OCI-LY3 (cell line): ENCODE measurements around the gene CIAPIN1.

ENCODE experiments used
- H2AFZ ChIP-seq: fragments of 200-600, 300-600 bp; shearing (Covaris generic); 2 replicates; pipeline ENCODE4 v1.6.0; 2014; ENCODE audit warnings: antibody characterized with exemption, low read depth, low read length
- H3K27ac ChIP-seq: fragments of 200-600, 300-600 bp; sonication (generic); 2 replicates; pipeline ENCODE4 v1.5.1; 2014; ENCODE audit warnings: mild to moderate bottlenecking, low read length, moderate library complexity, mixed read lengths
- H3K27me3 ChIP-seq: fragments of 200-600, 300-600 bp; sonication (generic); 2 replicates; pipeline ENCODE4 v1.6.1; 2014; ENCODE audit warnings: low read depth, low read length, mixed read lengths
- H3K36me3 ChIP-seq: fragments of 200-600, 300-600 bp; sonication (generic); replicated peaks from 2 replicates; pipeline ENCODE3; 2014; ENCODE audit warnings: low read depth, low read length, mixed read lengths
- H3K4me1 ChIP-seq: fragments of 300-600, 200-600 bp; sonication (generic); 2 replicates; pipeline ENCODE4 v1.6.1; 2014; ENCODE audit warnings: low read length, mixed read lengths
- H3K4me2 ChIP-seq: fragments of 200-600, 300-600 bp; sonication (generic); 2 replicates; pipeline ENCODE4 v1.6.1; 2014; ENCODE audit warnings: low read length, mixed read lengths
- H3K4me3 ChIP-seq: fragments of 300-600, 200-600 bp; sonication (generic); 2 replicates; pipeline ENCODE4 v1.5.1; 2014; ENCODE audit warnings: antibody characterized with exemption, mild to moderate bottlenecking, low read length, moderate library complexity
- H3K79me2 ChIP-seq: fragments of 300-600, 200-600 bp; shearing (Covaris generic); 2 replicates; pipeline ENCODE4 v1.6.1; 2014; ENCODE audit warnings: mild to moderate bottlenecking, low read length, mixed read lengths
- H3K9ac ChIP-seq: fragments of 300-600, 200-600 bp; shearing (Covaris generic); 2 replicates; pipeline ENCODE4 v1.6.0; 2014; ENCODE audit warnings: mild to moderate bottlenecking, low read length, moderate library complexity
- H3K9me3 ChIP-seq: fragments of 200-600, 300-600 bp; shearing (Covaris generic); 2 replicates; pipeline ENCODE4 v1.6.1; 2014; ENCODE audit warnings: low read length, mixed read lengths; ENCODE audit not compliant: insufficient read depth
- H4K20me1 ChIP-seq: fragments of 200-600, 300-600 bp; sonication (generic); 2 replicates; pipeline ENCODE4 v1.6.1; 2016; ENCODE audit warnings: low read length, mixed read lengths; ENCODE audit not compliant: insufficient read depth
- EZH2phosphoT487 ChIP-seq: fragments of 200-600 bp; shearing (Covaris generic); IDR thresholded peaks from 2 replicates; pipeline ENCODE4 v1.6.1; 2018; ENCODE audit warnings: antibody characterized with exemption, mixed run types, low read depth
- TF ChIP-seq, protein P1 (sequence below): fragments of 200-600, 300-600 bp; sonication (generic); IDR thresholded peaks from 2 replicates; pipeline ENCODE4 v1.5.1; 2014; ENCODE audit warnings: antibody characterized with exemption, low read length, low read depth

Gene CIAPIN1

GRCh38 chr16:57416084-57416483 lies 31.1 kb downstream of the CIAPIN1 start:
- TF ChIP-seq, protein P1, sequence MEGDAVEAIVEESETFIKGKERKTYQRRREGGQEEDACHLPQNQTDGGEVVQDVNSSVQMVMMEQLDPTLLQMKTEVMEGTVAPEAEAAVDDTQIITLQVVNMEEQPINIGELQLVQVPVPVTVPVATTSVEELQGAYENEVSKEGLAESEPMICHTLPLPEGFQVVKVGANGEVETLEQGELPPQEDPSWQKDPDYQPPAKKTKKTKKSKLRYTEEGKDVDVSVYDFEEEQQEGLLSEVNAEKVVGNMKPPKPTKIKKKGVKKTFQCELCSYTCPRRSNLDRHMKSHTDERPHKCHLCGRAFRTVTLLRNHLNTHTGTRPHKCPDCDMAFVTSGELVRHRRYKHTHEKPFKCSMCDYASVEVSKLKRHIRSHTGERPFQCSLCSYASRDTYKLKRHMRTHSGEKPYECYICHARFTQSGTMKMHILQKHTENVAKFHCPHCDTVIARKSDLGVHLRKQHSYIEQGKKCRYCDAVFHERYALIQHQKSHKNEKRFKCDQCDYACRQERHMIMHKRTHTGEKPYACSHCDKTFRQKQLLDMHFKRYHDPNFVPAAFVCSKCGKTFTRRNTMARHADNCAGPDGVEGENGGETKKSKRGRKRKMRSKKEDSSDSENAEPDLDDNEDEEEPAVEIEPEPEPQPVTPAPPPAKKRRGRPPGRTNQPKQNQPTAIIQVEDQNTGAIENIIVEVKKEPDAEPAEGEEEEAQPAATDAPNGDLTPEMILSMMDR: no peak
- no peak for TF ChIP-seq EZH2phosphoT487
- no peaks in the 10 kb centered on the region for H3K79me2 ChIP-seq
- H2AFZ ChIP-seq: peak overlapping the region; percentile 41; the same call in 1 of the 2 replicates
- H3K4me2 ChIP-seq: peak overlapping the region; percentile 92
- H3K36me3 ChIP-seq: no peaks in the 10 kb centered on the region
- peak overlapping the region; percentile 68; the same call in 1 of the 2 replicates for H3K27ac ChIP-seq
- no peaks in the 10 kb centered on the region for H3K27me3 ChIP-seq
- H3K4me3 ChIP-seq: peak overlapping the region; percentile 71; the same call in 1 of the 2 replicates
- H3K4me1 ChIP-seq: peaks cover 80% of the 10 kb centered on the region
- H3K9ac ChIP-seq: peak overlapping the region; percentile 85
- H3K9me3 ChIP-seq: no peaks in the 10 kb centered on the region
- H4K20me1 ChIP-seq: no peaks in the 10 kb centered on the region

- Histone ChIP-seq H2AFZ (no peak overlapping the region), H3K9ac (peak overlapping the region; percentile 54; the same call in 1 of the 2 replicates), H3K4me2 (peak overlapping the region; percentile 61), H3K4me3 (peak overlapping the region; percentile 30; the same call in 1 of the 2 replicates), H4K20me1 (no peaks in the 10 kb centered on the region), H3K79me2 (no peaks in the 10 kb centered on the region), H3K36me3 (no peaks in the 10 kb centered on the region), H3K9me3 (no peaks in the 10 kb centered on the region), H3K27me3 (no peaks in the 10 kb centered on the region), H3K4me1 (peaks cover 94% of the 10 kb centered on the region), H3K27ac (peak overlapping the region; percentile 88)
- TF ChIP-seq EZH2phosphoT487: no peak
- TF ChIP-seq, protein P1: no peak
These were observed 33.5 kb downstream of the CIAPIN1 start for GRCh38 chr16:57413733-57414132.

DNA sequence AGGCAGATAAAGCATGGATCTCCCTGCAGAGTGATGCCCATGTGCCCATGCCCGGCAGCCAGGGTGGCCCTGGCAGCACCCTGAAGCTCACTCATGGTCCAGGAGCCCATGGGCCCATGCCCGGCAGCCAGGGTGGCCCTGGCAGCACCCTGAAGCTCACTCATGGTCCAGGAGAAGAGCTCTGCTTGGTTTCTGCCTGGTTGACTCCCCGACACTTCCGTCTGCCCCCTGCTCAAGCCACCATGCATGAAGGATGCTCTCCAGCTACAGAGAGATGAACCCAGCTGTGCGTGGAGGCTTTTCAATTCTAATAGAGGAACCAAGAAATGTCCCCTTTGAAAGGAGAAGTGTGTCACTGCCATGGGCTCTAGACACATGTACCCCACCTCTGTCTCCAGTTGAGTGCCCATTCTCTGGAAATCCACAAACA lies 33.9 kb downstream of the CIAPIN1 start:
- H3K4me2 ChIP-seq: peak overlapping the region; percentile 61
- H3K4me3 ChIP-seq: peak overlapping the region; percentile 56
- H3K36me3 ChIP-seq: no peaks in the 10 kb centered on the region
- no peaks in the 10 kb centered on the region for H3K9me3 ChIP-seq
- H3K27ac ChIP-seq: peak overlapping the region; percentile 88
- no peak for TF ChIP-seq EZH2phosphoT487
- TF ChIP-seq, protein P1: no peak
- no peaks in the 10 kb centered on the region for H3K79me2 ChIP-seq
- H3K9ac ChIP-seq: peak overlapping the region; percentile 73
- H3K27me3 ChIP-seq: no peaks in the 10 kb centered on the region
- H4K20me1 ChIP-seq: no peaks in the 10 kb centered on the region
- H2AFZ ChIP-seq: no peak overlapping the region
- H3K4me1 ChIP-seq: peaks cover 89% of the 10 kb centered on the region

- TF ChIP-seq, protein P1: no peak
- no peak for TF ChIP-seq EZH2phosphoT487
- H3K4me2 ChIP-seq: peak overlapping the region; percentile 61
- H3K4me3 ChIP-seq: peak overlapping the region; percentile 56
- no peaks in the 10 kb centered on the region for H3K9me3 ChIP-seq
- no peaks in the 10 kb centered on the region for H3K79me2 ChIP-seq
- no peaks in the 10 kb centered on the region for H3K36me3 ChIP-seq
- H3K9ac ChIP-seq: peak overlapping the region; percentile 73
- H4K20me1 ChIP-seq: no peaks in the 10 kb centered on the region
- H2AFZ ChIP-seq: no peak overlapping the region
- H3K27me3 ChIP-seq: no peaks in the 10 kb centered on the region
- H3K27ac ChIP-seq: peak overlapping the region; percentile 88
- peaks cover 84% of the 10 kb centered on the region for H3K4me1 ChIP-seq
These were observed 34.6 kb downstream of the CIAPIN1 start for GRCh38 chr16:57412584-57412983.
